CD4-positive, alpha-beta T cell treated with Interleukin-15 for 1 hour (primary cell): ENCODE measurements around the gene LMF1.
"Not testable (repeated sequence)": the region's sequence is repeated elsewhere in the genome, so short reads cannot be mapped to it uniquely, and the experiment has no call there.

Experiments
- DNase-seq: peaks from one replicate; pipeline ENCODE4 v3.0.0-alpha.2; 2020

LMF1 gene

DNA sequence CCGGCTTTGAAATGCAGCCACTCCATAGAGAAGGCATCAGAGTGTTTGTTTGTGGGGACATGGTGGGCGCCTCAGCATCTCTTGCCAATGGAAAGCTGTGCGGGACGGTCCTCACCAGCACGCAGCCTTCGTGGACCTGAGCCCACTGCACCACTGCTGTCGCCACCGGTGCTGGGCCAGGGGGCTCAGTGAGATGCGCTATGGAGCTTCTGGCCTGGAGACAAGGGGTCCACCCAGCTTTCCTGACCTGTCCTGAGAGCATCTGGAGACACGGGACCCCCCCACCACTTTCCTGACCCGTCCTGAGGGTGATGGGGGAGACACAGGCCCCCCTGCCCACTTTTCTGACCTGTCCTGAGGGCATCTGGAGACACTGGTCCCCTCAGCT is 79.4 kb downstream of the LMF1 start:
- DNase-seq, result no peak

DNA sequence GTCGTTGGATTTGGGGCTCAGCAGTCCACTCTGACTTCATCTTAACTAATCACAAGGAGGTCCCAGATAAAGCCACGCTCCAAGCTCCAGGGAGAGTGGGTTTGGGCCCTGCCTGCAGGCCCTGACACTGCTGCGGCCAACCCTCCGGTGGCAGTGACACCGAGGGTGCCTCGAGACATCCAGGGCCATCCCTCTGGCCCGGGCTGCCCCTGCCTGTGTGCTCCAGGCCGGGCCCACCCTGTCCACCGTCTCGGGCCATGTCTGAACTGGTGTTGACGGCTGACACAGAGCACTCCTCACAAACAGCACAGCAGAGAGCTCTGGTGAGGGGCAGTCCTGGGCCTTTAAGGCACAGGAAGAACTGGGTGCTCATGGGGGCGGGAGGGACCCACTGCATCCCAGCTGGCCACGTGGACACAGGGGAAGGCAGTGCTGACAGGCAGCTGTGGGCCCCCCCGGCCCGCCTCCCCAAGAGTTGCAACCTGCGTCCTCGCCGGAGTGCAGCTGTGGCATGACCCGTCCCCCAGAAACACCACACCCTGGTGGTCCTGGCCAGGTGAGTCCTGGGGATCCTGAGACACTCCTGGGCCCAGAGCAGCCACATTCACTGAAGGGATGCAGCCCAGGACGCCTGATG is 80.0 kb downstream of the LMF1 start:
- DNase-seq, result no peak

DNA sequence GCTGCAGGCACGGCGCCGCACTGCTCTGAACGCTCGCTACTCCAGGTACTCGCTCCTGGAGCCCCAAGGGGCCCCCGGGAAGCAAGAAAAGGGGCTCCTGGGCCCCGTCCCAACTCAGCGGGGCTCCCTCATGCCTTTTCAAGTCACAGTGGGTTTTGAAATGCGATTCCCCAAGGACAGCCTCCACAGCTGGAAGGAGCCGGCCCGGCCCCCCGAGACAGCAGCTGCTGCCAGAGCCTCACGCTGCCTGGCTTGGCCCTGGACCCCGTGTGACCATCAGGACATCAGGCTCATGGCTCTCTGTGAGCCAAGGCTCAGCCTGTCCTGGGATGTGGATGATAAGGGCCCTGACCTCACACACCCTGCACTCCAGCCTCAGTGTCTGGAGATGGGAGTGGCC is 80.6 kb downstream of the LMF1 start:
- no peak for DNase-seq

DNA sequence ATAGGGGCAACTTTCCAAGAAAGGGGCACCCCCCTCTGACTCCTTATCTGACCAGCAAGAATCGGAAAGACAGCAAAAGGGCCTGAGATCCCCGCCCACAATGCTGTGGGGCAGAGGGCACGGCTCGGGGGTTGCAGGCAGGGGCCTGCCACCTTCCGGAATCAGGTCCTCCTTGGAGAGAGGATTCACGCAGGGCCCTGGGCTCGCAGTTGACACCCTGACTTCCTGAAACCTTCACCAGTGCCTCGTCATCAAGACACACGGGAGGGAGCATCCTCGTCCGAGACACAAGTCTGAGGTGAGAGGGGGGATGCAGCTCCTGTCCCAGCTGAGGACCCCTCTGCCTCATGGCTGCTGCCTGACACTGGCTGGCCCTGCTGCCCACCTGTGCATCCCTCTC is 81.2 kb downstream of the LMF1 start:
- DNase-seq, result no peak

DNA sequence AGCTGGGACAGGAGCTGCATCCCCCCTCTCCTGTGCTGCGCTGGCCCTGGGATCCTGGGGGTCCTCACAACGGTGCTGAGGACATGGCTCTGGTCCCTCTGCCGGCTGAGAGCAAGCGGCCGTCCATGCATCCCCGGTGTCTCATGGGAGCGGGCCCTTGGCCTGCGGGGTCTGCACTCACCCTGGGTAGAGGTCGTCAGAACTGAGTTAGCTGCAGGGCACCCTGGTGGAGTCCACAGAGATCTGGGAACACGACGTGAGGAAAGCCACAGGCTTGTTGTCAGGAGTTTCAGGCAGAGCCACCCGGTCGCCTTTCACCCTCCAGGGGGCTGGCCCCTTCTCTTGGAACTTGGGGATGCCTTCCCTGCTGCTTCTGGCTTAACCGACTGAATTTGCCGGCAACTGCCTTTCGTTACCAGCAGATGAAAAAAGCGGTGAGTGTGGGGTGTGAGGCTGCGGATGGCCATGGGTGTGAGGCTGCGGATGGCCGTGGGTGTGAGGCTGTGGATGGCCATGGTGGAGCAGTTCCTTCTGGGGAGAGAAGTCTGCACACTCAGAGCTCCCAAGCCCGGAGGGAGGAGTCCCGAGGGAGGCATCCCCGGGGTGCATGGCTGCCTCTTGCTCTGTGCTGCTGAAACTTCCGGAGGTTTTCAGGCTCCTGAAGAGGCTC is 81.7 kb downstream of the LMF1 start:
- no peak for DNase-seq

DNA sequence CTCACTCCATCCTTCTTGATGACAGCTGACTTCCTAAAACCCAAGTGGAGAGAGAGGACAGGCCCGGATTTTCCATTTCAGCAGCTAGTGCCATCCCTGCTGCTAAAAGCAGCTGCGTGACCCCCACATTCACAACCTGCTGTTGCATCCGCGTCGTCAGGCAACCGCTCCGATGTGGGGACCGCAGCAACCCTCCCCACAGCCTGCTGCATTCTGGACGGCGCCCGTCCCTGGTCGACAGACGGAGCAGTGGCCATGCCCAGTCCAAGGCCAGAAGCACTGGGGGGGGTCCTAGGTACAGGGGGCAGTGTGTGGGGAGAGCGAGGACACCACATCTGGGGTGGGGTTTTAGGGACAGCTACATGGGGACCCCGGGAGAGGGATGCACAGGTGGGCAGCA is 82.3 kb downstream of the LMF1 start:
- DNase-seq, result not testable (repeated sequence)

DNA sequence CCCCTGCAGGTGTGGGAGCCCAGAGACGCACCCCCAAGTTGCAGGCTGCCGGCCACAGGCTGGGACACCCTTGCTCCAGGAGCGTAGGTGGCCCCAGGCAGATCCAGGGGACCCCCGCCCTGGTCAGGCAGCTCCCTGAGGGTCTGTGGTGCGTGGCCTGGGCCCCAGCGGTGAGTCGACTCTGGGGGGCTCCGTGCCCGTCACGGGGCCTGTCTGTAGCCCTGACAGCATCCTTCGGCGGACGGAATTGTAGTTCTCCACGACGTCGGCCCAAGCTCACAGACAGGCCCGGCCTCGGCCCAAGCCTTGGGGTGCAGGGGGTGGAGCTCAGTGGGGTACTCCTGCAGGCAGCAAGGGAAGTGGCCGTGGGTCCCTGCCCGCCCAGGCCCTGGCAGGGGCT is 82.9 kb downstream of the LMF1 start:
- DNase-seq, result no peak

DNA sequence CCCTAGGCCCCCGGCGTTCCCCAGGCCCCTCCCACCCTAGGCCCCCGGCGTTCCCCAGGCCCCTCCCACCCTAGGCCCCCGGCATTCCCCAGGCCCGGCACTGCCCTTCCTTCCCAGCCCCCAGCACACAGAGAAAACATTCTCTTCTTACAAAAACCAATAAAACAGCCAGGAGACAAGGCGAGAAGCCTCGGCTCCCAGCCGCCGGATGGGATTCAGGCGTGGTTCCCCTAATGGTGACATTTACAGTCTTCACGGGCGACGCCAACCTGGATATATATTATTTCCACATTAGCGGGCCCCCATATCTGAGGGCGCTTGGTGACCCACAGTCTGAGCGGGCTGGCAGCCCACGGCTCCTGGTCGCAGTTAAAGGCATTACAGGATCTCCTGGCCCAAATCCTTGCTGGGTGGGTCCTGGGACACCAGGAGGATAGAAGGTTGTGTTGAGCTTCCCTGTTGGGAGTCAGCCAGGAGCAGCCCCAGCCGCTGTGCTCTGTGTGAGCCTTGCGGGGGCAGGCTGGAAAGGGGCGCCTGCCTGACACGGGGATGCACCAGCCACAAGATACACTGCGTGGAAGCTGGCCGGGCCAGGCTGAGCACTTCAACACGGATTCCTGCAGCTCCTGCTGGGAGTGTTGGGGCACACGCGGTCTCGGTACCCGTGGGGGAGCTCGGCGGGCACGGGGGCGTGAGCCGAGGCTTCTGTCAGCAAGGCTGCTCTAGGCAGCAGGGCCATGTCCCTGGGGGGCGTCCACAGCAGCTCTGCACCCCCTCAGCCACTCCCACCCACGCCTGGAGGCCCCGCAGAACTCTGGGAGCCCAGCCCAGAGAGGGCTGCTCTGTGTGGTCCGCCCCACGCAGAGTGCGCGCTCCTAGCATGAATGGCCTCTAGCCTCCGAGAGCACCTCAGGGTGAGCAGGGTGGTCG is 83.7 kb downstream of the LMF1 start:
- DNase-seq, result no peak

DNA sequence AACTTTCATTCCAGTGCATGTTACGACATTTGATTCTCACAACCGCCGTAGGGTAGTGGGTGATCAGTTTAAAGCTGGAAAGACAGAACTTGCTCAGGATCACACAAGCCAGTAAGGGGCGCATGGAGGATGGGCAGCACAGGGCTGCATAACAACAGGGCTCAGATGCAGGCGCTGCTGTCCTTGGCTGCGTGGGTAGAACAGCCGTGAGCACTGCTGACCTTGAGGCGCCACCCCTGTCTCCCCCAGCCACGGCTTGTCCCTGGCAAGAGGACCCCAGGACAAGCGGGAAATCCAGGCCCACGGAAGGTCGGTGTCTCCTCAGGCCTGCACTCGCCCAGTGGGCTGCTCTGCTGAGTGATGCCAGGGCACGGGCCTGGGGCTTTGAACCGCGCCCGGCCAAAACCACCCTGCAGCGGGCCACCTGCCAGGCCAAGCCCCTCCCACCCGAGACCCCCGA is 84.7 kb downstream of the LMF1 start:
- DNase-seq, result no peak

DNA sequence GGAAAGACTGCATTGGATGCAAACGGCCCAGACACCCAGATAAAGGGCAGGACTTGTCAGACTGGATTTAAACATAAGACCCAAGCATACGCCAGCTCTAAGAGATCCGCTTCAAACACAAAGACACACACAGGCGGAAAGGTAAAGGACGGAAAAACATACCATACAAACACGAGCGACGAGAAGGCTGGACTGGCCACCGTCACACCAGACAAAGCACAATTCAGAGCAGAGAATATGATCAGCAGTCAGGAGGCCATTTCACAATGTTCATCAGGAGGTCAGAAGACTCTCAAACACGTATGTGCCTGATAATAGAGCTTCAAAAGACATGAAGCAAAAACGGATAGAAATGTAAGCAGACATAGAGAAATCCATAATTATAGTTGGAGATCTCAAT is 85.4 kb downstream of the LMF1 start:
- no peak for DNase-seq

DNA sequence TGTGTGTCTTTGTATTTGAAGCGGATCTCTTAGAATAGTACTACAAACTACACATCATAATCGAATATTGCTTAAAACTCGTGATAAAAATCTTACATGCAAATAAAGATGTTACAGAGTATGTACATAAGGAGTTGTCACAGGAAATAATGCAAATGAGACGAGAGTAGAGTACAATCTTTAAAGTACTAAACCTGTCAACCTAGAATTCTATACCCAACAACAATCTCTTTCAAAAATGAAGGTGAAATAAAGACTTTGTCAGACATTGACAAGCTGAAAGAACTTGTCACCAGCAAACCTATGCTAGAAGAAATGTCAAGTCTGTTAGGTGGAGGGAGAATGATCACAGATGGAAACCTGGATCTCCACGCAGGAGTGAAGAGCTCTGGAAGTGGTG is 86.6 kb downstream of the LMF1 start:
- no peak for DNase-seq

DNA sequence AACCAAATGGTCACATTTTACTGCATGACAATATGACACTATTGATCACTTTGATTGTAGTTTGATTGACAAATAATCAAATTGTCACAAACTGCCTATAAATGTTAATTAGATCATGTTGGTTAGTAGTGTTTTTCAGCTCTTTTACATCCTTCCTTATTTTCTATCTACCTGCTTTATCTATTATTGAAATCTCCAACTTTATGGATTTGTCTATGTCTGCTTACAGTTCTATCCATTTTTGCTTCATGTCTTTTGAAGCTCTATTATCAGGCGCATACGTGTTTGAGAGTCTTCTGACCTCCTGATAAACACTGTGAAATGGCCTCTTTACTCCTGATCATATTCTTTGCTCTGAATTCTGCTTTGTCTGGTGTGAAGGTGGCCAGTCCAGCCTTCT is 87.0 kb downstream of the LMF1 start:
- no peak for DNase-seq

DNA sequence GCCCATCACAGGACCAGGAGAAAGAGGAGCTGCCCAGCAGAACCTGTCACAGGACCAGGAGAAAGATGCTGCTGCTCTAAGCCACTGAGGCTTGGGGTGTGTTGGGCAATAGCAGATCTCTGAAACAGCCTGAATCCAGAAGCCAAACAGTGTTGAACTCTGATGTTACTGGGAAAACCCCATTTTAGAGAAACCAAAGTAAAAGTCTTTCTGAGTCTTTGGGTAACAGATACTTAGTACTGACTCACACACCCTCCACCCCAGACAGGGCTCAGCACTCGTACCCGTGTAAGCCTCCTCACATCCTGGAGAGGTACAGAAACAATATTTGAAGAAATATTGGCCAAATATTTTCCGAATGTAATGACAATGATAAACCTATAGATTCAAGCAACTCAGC is 87.4 kb downstream of the LMF1 start:
- DNase-seq, result peak; percentile 1

DNA sequence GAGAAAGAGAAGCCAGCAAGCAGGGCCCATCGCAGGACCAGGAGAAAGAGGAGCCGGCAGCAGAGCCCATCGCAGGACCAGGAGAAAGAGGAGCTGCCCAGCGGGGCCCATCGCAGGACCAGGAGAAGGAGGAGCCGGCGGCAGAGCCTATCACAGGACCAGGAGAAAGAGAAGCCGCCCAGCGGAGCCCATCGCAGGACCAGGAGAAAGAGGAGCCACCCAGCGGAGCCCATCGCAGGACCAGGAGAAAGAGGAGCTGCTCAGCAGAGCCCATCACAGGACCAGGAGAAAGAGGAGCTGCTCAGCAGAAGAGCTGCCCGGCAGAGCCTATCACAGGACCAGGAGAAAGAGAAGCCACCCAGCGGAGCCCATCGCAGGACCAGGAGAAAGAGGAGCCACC is 88.1 kb downstream of the LMF1 start:
- DNase-seq, result peak; percentile 2

DNA sequence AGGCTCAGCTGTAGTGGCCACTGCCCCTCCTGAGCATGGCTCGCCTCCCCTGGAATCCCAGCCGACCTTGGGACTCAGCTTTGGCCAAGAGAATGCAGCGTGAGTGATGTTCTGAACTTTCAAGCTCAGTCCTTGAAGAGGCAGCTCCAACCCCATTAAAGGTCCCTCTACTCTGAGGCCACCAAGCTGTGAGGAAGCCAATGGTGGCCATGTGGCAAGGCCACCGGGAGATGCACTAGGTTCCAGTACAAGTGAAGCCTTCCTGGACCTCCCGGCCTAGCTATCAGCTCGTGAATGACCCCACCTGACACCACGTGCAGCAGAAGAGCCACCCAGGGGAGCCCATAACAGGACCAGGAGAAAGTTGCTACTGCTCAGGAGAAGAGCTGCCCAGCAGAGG is 88.5 kb downstream of the LMF1 start:
- peak; percentile 11 for DNase-seq

DNA sequence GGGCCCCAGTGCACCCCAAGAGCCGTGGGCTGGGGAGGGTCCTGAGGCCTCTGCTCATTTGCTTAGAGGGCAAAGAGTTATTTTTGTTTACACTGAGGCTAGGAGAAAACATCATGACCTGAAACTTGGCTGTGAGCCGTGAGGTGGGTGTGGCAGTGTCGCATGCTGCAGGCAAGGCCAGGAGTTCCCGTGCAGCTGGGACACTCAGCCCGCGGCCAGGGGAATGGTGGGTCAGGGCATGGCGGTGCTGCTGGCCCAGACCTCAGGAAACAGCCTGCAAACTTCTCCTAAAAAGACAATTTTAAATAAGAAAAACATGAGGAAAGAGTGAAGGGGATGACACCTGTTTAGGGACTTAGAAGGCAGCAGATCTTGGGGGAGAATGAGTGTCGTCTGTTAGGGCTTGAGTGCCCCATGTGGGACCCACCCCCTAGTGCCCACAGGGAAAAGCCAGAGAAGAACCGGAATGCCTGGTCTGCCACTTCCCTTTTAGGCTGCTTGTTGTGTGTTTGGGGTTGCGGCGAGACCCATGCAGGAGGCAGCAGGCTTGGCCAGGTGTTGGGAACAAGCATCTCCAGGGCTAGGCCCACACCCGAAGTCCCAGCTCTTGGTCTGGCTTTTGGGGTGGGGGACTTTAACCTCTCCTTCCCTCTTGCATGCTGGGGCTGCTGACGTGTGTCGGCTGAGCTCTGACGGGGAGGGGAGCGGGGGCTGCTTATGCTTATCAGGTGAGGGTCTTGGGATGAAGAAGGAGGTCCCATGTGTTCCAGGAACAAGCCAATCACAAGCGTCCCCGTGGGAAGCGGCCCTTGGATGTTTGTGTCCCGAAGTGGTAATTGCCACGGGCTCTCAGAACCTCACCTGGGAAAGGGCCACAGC is 89.3 kb downstream of the LMF1 start:
- peak; percentile 10 for DNase-seq

DNA sequence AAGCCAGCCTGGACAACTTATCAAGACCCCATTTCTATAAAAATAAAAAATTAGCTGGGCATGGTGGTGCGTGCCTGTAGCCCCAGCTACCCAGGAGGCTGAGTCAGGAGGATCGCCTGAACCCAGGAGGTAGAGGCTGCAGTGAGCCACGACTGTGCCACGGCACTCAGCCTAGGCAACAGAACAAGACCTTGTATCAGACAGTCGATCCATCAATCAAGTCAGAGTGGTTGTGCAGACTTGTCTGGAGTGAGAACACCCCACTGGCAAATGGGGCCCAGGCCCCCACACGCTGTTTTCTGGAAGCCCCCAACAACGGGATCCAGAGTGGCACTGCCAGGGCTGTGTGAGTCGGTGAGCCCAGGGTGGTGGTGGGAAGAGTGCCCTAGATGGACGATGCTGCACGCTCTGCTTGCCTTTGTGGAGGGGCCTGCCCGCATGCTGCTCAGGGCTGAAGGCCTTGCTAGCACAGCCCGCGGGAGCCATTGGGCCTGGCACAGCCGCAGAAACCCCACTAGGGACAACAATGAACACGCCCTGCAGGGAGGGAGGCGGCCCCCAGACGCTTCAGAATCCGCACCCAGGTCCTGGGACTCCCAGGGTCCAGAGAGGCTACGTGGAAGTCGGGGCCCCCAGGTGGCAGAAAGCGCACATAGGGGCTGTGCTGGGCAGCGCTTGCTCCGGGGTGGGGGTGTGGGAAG is 90.2 kb downstream of the LMF1 start:
- peak; percentile 11 for DNase-seq

DNA sequence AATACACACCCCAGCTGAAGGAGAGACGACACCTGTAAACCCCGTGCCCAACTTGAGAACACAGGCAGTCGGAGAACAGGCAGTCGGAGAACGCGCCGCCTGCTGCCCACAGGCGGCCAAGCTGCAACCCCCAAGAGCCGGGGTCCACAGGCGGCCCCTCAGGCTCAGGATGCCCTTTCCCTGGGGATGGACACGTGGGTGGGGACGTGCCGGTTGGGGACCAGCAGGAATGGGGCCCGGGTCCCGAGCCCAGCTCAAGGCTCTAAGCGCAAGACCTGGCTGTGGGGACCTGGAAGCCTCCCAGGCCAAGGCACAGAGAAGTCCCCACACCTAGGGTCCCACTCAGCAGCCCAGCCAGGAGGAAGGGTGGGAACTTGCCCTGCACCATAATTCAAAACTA is 90.8 kb downstream of the LMF1 start:
- DNase-seq, result no peak

DNA sequence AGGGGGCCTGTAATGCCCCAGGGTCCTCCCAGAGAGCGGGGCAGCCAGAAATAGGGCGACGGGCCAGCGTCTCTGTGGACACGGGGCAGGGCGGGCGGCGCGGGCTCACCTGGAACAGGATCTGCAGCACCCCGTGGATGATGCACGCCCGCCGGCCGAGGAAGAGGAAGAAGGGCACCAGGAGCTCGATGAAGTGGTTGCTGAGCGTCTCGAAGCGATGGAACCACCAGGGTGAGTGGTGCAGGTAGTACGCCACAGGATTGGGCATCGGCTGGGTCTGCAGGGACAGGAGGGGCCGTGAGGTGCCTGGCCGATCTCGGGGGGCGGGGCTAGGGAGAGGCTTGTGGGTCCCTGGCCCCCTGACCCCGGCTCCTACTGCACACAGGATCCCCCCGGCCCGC is 91.3 kb downstream of the LMF1 start:
- DNase-seq, result no peak

DNA sequence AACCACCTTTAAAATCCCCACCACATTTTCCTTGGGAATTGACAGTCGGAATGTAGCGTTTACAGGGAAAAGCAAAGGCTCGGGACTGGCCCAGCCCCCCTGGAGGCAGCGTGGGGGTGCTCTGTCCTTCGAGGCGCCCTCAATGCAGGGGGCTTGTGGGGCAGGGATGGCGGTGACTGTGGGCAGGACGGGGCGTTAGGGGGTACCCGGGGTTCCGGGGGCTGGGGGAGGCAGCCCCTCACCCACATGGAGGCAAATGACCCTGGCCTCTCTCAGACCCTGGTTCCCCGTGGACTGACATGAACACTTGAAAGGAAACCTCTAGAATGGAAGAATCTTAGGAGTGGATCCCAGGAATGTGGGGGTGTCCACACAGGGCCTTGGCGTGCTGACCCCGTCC is 91.9 kb downstream of the LMF1 start:
- DNase-seq, result no peak

DNA sequence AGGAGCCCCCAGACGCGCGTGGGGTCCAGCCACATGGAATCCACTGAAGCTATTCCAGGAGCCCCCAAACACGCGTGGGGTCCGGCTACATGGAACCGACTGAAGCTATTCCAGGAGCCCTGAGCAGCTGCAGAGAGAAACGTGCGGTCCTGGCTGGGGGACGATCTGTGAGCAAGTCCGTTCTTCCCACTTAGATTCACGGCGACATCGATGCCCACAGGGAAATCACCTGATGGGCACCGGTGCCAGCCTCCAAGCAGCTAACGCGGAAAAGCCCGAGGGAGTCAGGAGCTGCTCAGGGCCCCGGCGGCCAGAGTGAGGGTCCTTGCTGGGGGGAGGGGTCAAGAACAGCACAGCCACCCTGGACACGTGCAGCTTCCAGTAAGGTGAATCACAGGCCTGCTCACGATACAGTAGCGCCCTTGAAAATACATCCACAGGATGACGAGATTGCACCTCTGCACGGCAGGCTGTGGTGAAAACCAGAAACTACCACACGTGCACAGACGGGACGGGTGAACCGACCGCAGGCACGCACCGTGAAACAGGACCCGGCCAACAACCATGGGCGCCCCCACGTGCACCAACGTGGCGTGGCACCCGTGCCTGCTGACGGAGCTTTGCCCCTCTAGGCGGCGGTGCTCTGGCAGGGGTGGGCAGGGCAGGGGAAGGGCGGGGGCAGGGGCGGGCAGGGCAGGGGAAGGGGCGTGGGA is 92.6 kb downstream of the LMF1 start:
- no peak for DNase-seq
